Gastrocnemius medialis (tissue), 4 donors: ENCODE results near the gene PNLIPRP3. TPM values are rescaled to one million over a fixed set of nuclear protein-coding genes. Genes with fewer than 3 reads are reported as not detected.

Experiments used
- ATAC-seq, 2 donors: fragments of 150-250 bp; one replicate each; pipeline ENCODE4 v1.9.1; 2016
- DNase-seq, 2 donors: peaks; one replicate each; pipeline ENCODE4 v3.0.0-alpha.2; 2019
- H3K27ac ChIP-seq, 4 donors: fragments of 200-600 bp; sonication (generic); 1 replicate in 1 of 4; 2 replicates in 3 of 4; pipeline ENCODE4 v1.5.1; 2016 to 2018; ENCODE audit warnings: mild to moderate bottlenecking in 2 of 4, moderate library complexity in 1 of 4
- H3K27me3 ChIP-seq, 3 donors: fragments of 200-600 bp; sonication (generic) in 2 of 3; 1 replicate in 1 of 3; 2 replicates in 2 of 3; pipeline versions ENCODE4 v1.5.1 to v1.6.0; 2016 to 2019; ENCODE audit warnings: mild to moderate bottlenecking in 1 of 3, moderate library complexity in 1 of 3
- H3K36me3 ChIP-seq, 2 donors: fragments of 200-600 bp; sonication (generic) in 1 of 2; one replicate each; pipeline ENCODE4 v1.5.1; 2017 to 2018
- H3K4me1 ChIP-seq, 2 donors: fragments of 200-600 bp; sonication (generic) in 1 of 2; one replicate each; pipeline ENCODE4 v1.5.1; 2016 to 2017; ENCODE audit warnings: mild to moderate bottlenecking in 2 of 2
- H3K4me3 ChIP-seq, 4 donors: fragments of 200-600 bp; sonication (generic) in 3 of 4; 1 replicate in 1 of 4; 2 replicates in 3 of 4; pipeline ENCODE4 v1.5.1; 2016 to 2019; ENCODE audit warnings: mild to moderate bottlenecking in 2 of 4
- H3K9me3 ChIP-seq, 3 donors: fragments of 200-600 bp; sonication (generic) in 2 of 3; 1 replicate in 1 of 3; 2 replicates in 2 of 3; pipeline ENCODE4 v1.5.1; 2016 to 2019
- CTCF ChIP-seq, 5 experiments: fragments of 450-650 bp in 3 of 5; fragments of 200-600 bp in 2 of 5; sonication (generic) in 2 of 5; IDR thresholded peaks in 4 of 5; conservative IDR thresholded peaks in 1 of 5; 1 replicate in 4 of 5; 2 replicates in 1 of 5; pipeline ENCODE4 v1.5.1; 2016 to 2019; ENCODE audit warnings: antibody characterized with exemption in 5 of 5, mild to moderate bottlenecking in 3 of 5, moderate library complexity in 3 of 5
- POLR2A ChIP-seq, 2 donors: fragments of 450-650 bp; IDR thresholded peaks; one replicate each; pipeline ENCODE4 v1.6.1; 2017; ENCODE audit warnings: antibody characterized with exemption in 2 of 2, mild to moderate bottlenecking in 2 of 2, moderate library complexity in 2 of 2
- in situ Hi-C, 4 donors: fragments of 200-750 bp; cut with MboI; loops; one replicate each; pipeline versions ENCODE4 v1.15.0 to v1.8.0; 2017; ENCODE audit warnings: low sequenced_read_pairs in 4 of 4
- intact Hi-C: fragments of 100-400 bp; cut with DNase I; formaldehyde crosslinking; loops from one replicate; pipeline ENCODE4 v1.15.1; 2023; ENCODE audit warnings: low total_unique reads
- total RNA-seq, 4 donors: library from RNA; depleted of rRNA; stranded (reverse); fragments of >200 nt; gene quantifications; one replicate each; pipeline versions ENCODE4 v1.1.0 to v1.2.3, GENCODE V29; 2016

PNLIPRP3 gene
- total RNA-seq, 4 donors from 2014 or later: not detected

GRCh38 chr10:116470768-116471415 lies 43.2 kb downstream of the PNLIPRP3 start:
- TF ChIP-seq CTCF (IDR thresholded peaks at IDR 0.05 in 4 of 5, conservative IDR thresholded peaks at IDR 0.05 in 1 of 5) (no peak), POLR2A (IDR thresholded peaks at IDR 0.05) (no peak)
- no peak overlapping the region for H3K27ac ChIP-seq
- ATAC-seq: no peak
- H3K36me3 ChIP-seq: no peaks in the 10 kb centered on the region
- H3K9me3 ChIP-seq: no peaks in the 10 kb centered on the region
- H3K4me1 ChIP-seq: no peaks in the 10 kb centered on the region
- no peak for DNase-seq
- intact Hi-C loops: no loop called here
- in situ Hi-C loops: no loop called here
- H3K4me3 ChIP-seq: no peak overlapping the region
- no peaks in the 10 kb centered on the region for H3K27me3 ChIP-seq

GRCh38 chr10:116472891-116473290 lies 45.2 kb downstream of the PNLIPRP3 start:
- Histone ChIP-seq H3K36me3 (no peaks in the 10 kb centered on the region), H3K27ac (no peak overlapping the region), H3K4me3 (no peak overlapping the region), H3K4me1 (no peaks in the 10 kb centered on the region), H3K27me3 (no peaks in the 10 kb centered on the region), H3K9me3 (no peaks in the 10 kb centered on the region)
- ATAC-seq: no peak
- in situ Hi-C loops: no loop called here
- no peak for DNase-seq
- intact Hi-C loops: no loop called here
- TF ChIP-seq POLR2A (IDR thresholded peaks at IDR 0.05) (no peak), CTCF (IDR thresholded peaks at IDR 0.05 in 4 of 5, conservative IDR thresholded peaks at IDR 0.05 in 1 of 5) (no peak)

GRCh38 chr10:116475866-116476265 lies 48.2 kb downstream of the PNLIPRP3 start:
- intact Hi-C loops (no loop called here), in situ Hi-C loops (no loop called here)
- H3K4me3 ChIP-seq: no peak overlapping the region
- no peaks in the 10 kb centered on the region for H3K27me3 ChIP-seq
- H3K9me3 ChIP-seq: no peaks in the 10 kb centered on the region
- H3K27ac ChIP-seq: no peak overlapping the region
- TF ChIP-seq CTCF (IDR thresholded peaks at IDR 0.05 in 4 of 5, conservative IDR thresholded peaks at IDR 0.05 in 1 of 5) (no peak), POLR2A (IDR thresholded peaks at IDR 0.05) (no peak)
- no peak for ATAC-seq
- no peaks in the 10 kb centered on the region for H3K36me3 ChIP-seq
- H3K4me1 ChIP-seq: no peaks in the 10 kb centered on the region
- no peak for DNase-seq

GRCh38 chr10:116476461-116476860 lies 48.8 kb downstream of the PNLIPRP3 start:
- DNase-seq (no peak), ATAC-seq (no peak)
- H3K27me3 ChIP-seq: no peaks in the 10 kb centered on the region
- H3K27ac ChIP-seq: no peak overlapping the region
- H3K36me3 ChIP-seq: no peaks in the 10 kb centered on the region
- H3K9me3 ChIP-seq: no peaks in the 10 kb centered on the region
- no peaks in the 10 kb centered on the region for H3K4me1 ChIP-seq
- TF ChIP-seq POLR2A (IDR thresholded peaks at IDR 0.05): no peak
- TF ChIP-seq CTCF (IDR thresholded peaks at IDR 0.05 in 4 of 5, conservative IDR thresholded peaks at IDR 0.05 in 1 of 5): no peak
- intact Hi-C loops (no loop called here), in situ Hi-C loops (no loop called here)
- H3K4me3 ChIP-seq: no peak overlapping the region
